Measurements from ENCODE around the gene SMIM35.

DNA sequence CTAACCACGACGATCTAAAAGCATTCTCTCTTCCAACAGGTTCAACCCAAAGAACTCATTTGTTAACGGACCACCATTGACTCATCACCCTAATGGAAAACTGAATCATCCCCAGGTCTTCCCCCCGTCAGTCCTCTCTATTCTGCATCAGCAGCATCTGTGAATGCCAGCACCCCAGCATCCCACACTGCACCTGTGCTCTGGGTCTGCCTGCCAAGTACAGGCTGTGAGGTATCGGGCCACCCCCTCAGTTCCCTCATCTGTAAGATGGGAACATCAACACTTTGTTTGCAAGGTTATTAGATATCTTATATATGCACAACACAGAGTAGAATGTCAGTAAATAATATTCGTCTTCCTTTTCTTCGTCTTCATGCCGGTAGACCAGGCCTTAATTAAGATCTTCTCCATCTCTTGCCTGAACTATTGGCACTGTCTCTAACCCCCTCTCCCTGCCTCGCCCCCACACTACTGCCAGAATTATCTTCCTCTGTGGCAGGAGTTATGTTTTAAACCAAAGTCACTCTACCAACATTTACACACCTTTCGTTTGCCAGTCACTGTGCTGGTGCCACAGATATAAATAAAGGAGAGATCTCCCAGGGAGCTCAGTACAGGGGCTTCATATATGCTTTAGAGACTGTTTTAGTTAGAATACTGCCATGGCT, 17.7 kb downstream of the SMIM35 start:
- TF ChIP-seq CTCF (IDR thresholded peaks at IDR 0.05) (no peak), POLR2A (IDR thresholded peaks at IDR 0.05) (no peak)

All from breast epithelium (tissue), 3 donors.